K562 treated with DMSO at 1 percent for 48 hours (cell line): ENCODE results near the gene OXNAD1. TPM values are rescaled to one million over a fixed set of nuclear protein-coding genes. Genes with fewer than 3 reads are reported as not detected.

ENCODE experiments used
- total RNA-seq: library from RNA; unstranded; fragments of 300-600 nt; gene quantifications from 2 replicates; pipeline ENCODE4 v1.2.3, GENCODE V29; 2022; ENCODE audit warnings: low replicate concordance; ENCODE audit errors: extremely low read depth

The OXNAD1 gene
- not detected in 2 replicates for total RNA-seq

GRCh38 chr3:16264708-16265454 is at the start of gene OXNAD1, which contains the start of gene DPH3:
OXNAD1 (plus strand) TSS chr3:16265212; CDS start chr3:16270953, 5,741 bp downstream.
DPH3 (minus strand) TSS chr3:16264943; CDS start chr3:16264876, 67 bp downstream.

Other genes with a start within 250 kb of the OXNAD1 start
- not detected in 2 replicates for gene GALNT15, start 90.5 kb upstream of the OXNAD1 start, total RNA-seq
- gene DPH3, start 269 bp upstream of the OXNAD1 start, total RNA-seq, result not detected in 2 replicates
- gene RFTN1, start 248.5 kb downstream of the OXNAD1 start, total RNA-seq, result not detected in 2 replicates